ENCODE data around the gene NRG2. TPM values are rescaled to one million over a fixed set of nuclear protein-coding genes. Genes with fewer than 3 reads are reported as not detected.

The NRG2 gene
- total and polyA plus RNA-seq, 8 donors = 0.68 to 10.6 (median 7.5) TPM

- TF ChIP-seq, protein P1, sequence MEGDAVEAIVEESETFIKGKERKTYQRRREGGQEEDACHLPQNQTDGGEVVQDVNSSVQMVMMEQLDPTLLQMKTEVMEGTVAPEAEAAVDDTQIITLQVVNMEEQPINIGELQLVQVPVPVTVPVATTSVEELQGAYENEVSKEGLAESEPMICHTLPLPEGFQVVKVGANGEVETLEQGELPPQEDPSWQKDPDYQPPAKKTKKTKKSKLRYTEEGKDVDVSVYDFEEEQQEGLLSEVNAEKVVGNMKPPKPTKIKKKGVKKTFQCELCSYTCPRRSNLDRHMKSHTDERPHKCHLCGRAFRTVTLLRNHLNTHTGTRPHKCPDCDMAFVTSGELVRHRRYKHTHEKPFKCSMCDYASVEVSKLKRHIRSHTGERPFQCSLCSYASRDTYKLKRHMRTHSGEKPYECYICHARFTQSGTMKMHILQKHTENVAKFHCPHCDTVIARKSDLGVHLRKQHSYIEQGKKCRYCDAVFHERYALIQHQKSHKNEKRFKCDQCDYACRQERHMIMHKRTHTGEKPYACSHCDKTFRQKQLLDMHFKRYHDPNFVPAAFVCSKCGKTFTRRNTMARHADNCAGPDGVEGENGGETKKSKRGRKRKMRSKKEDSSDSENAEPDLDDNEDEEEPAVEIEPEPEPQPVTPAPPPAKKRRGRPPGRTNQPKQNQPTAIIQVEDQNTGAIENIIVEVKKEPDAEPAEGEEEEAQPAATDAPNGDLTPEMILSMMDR (IDR thresholded peaks at IDR 0.05) = no peak
- H3K9me3 ChIP-seq = no peaks in the 10 kb centered on the region
- H3K27ac ChIP-seq = no peak overlapping the region
- no peak for DNase-seq
- no peaks in the 10 kb centered on the region for H3K36me3 ChIP-seq
- peaks cover 6 to 38% of the 10 kb centered on the region in 2 donors for H3K27me3 ChIP-seq
- no peak overlapping the region for H3K4me3 ChIP-seq
- peaks cover 0 to 41% of the 10 kb centered on the region in 2 donors for H3K4me1 ChIP-seq
- no peak for ATAC-seq
- intact Hi-C loops (cut with DNase I) = no loop called here
Observed at GRCh38 chr5:140039561-140039960, 3.5 kb downstream of the NRG2 start.

- no peaks in the 10 kb centered on the region for H3K36me3 ChIP-seq
- ATAC-seq = peak; percentile 35
- H3K27ac ChIP-seq = no peak overlapping the region
- peaks cover 2 to 27% of the 10 kb centered on the region in 2 donors for H3K27me3 ChIP-seq
- intact Hi-C loops (cut with DNase I) = no loop called here
- TF ChIP-seq, protein P1 (IDR thresholded peaks at IDR 0.05) = no peak
- peak in 2 of 4 donors; percentile 40 to 62 for DNase-seq
- H3K4me3 ChIP-seq = peak overlapping the region in 1 of 2 donors; percentile 30
- H3K9me3 ChIP-seq = no peaks in the 10 kb centered on the region
- H3K4me1 ChIP-seq = peaks cover 0 to 38% of the 10 kb centered on the region in 2 donors
Observed at GRCh38 chr5:140038373-140038957, 4.6 kb downstream of the NRG2 start.

- Histone ChIP-seq H3K27me3 (peaks cover 0 to 12% of the 10 kb centered on the region in 2 donors), H3K9me3 (no peaks in the 10 kb centered on the region), H3K4me3 (no peak overlapping the region), H3K36me3 (no peaks in the 10 kb centered on the region), H3K4me1 (peaks cover 0 to 24% of the 10 kb centered on the region in 2 donors), H3K27ac (no peak overlapping the region)
- ATAC-seq (no peak), DNase-seq (no peak)
- intact Hi-C loops (cut with DNase I) = no loop called here
- TF ChIP-seq, protein P1 (IDR thresholded peaks at IDR 0.05) = no peak
Observed at GRCh38 chr5:140037012-140037411, 6.1 kb downstream of the NRG2 start.

GRCh38 chr5:140035881-140036280 lies 7.2 kb downstream of the NRG2 start:
- no peaks in the 10 kb centered on the region for H3K36me3 ChIP-seq
- no peak overlapping the region for H3K27ac ChIP-seq
- peaks cover 0 to 6% of the 10 kb centered on the region in 2 donors for H3K27me3 ChIP-seq
- peaks cover 0 to 17% of the 10 kb centered on the region in 2 donors for H3K4me1 ChIP-seq
- H3K4me3 ChIP-seq = no peak overlapping the region
- DNase-seq = no peak
- no peak for ATAC-seq
- intact Hi-C loops (cut with DNase I) = no loop called here
- H3K9me3 ChIP-seq = no peaks in the 10 kb centered on the region
- TF ChIP-seq, protein P1 (IDR thresholded peaks at IDR 0.05) = no peak

GRCh38 chr5:140033037-140033760 lies 9.9 kb downstream of the NRG2 start:
- no peaks in the 10 kb centered on the region for H3K36me3 ChIP-seq
- no peak overlapping the region for H3K4me3 ChIP-seq
- H3K27ac ChIP-seq = no peak overlapping the region
- TF ChIP-seq, protein P1 (IDR thresholded peaks at IDR 0.05) = no peak
- no peaks in the 10 kb centered on the region for H3K9me3 ChIP-seq
- intact Hi-C loops (cut with DNase I) = no loop called here
- H3K4me1 ChIP-seq = peaks cover 0 to under 1% of the 10 kb centered on the region in 2 donors
- DNase-seq (no peak), ATAC-seq (no peak)
- peaks cover 0 to 6% of the 10 kb centered on the region in 2 donors for H3K27me3 ChIP-seq
